Osteocyte (in vitro differentiated cells): ENCODE measurements around the gene MARK4. TPM values are rescaled to one million over a fixed set of nuclear protein-coding genes. Genes with fewer than 3 reads are reported as not detected.

Experiments
- DNase-seq: peaks from one replicate; pipeline ENCODE4 v3.0.0; 2021; ENCODE audit warnings: mixed read lengths; ENCODE audit not compliant: unreplicated experiment; ENCODE audit errors: extremely low spot score
- H3K27ac Mint-ChIP-seq: one replicate; pipeline ENCODE4 v1.8.0; 2021; ENCODE audit warnings: mild to moderate bottlenecking, mixed read lengths; ENCODE audit not compliant: unreplicated experiment
- H3K27me3 Mint-ChIP-seq: one replicate; pipeline ENCODE4 v1.8.0; 2021; ENCODE audit warnings: mixed read lengths; ENCODE audit not compliant: unreplicated experiment
- H3K36me3 Mint-ChIP-seq: one replicate; pipeline ENCODE4 v1.8.0; 2021; ENCODE audit warnings: mixed read lengths; ENCODE audit not compliant: unreplicated experiment
- H3K4me1 Mint-ChIP-seq: one replicate; pipeline ENCODE4 v1.8.0; 2021; ENCODE audit warnings: mixed read lengths; ENCODE audit not compliant: unreplicated experiment
- H3K4me3 Mint-ChIP-seq: one replicate; pipeline ENCODE4 v1.8.0; 2021; ENCODE audit warnings: mild to moderate bottlenecking, moderate library complexity, mixed read lengths; ENCODE audit not compliant: unreplicated experiment
- H3K9me3 Mint-ChIP-seq: one replicate; pipeline ENCODE4 v1.8.0; 2021; ENCODE audit warnings: mixed read lengths; ENCODE audit not compliant: unreplicated experiment
- CTCF ChIP-seq: fragments of 200-600 bp; sonication (generic); IDR thresholded peaks from 2 replicates; pipeline ENCODE4 v1.5.0; 2021; ENCODE audit warnings: antibody characterized with exemption, mild to moderate bottlenecking, moderate library complexity
- total RNA-seq: library from RNA; stranded (reverse); gene quantifications from 2 replicates; pipeline ENCODE4 v1.2.1, GENCODE V29; 2021

MARK4 gene
- total RNA-seq, 1 donor from 2014 or later, result 61.2 TPM

- no peak overlapping the region for H3K27ac Mint-ChIP-seq
- H3K9me3 Mint-ChIP-seq, result no peaks in the 10 kb centered on the region
- no peak overlapping the region for H3K4me3 Mint-ChIP-seq
- no peaks in the 10 kb centered on the region for H3K36me3 Mint-ChIP-seq
- H3K27me3 Mint-ChIP-seq, result no peaks in the 10 kb centered on the region
- H3K4me1 Mint-ChIP-seq, result peaks cover 6% of the 10 kb centered on the region
- no peak for DNase-seq
- TF ChIP-seq CTCF, result no peak
Measured at GRCh38 chr19:45339629-45340028, 88.6 kb downstream of the MARK4 start.

GRCh38 chr19:45340232-45340898, 89.3 kb downstream of the MARK4 start, which contains the start of gene KLC3:
KLC3 (plus strand) TSS chr19:45340750; CDS start chr19:45345542, 4,792 bp downstream.
- Mint-ChIP-seq H3K27me3 (peaks cover 2% of the 10 kb centered on the region), H3K4me1 (peaks cover 6% of the 10 kb centered on the region), H3K27ac (no peak within 1 kb of the TSS), H3K9me3 (no peaks in the 10 kb centered on the region), H3K36me3 (no peaks in the 10 kb centered on the region), H3K4me3 (no peak within 1 kb of the TSS)
- no peak for TF ChIP-seq CTCF
- DNase-seq, result no peak

- peaks cover 2% of the 10 kb centered on the region for H3K27me3 Mint-ChIP-seq
- no peak overlapping the region for H3K4me3 Mint-ChIP-seq
- H3K27ac Mint-ChIP-seq, result no peak overlapping the region
- DNase-seq, result no peak
- no peak for TF ChIP-seq CTCF
- H3K9me3 Mint-ChIP-seq, result no peaks in the 10 kb centered on the region
- no peaks in the 10 kb centered on the region for H3K36me3 Mint-ChIP-seq
- H3K4me1 Mint-ChIP-seq, result peaks cover 6% of the 10 kb centered on the region
Measured at GRCh38 chr19:45340899-45341453, 89.9 kb downstream of the MARK4 start.

GRCh38 chr19:45342911-45343310, 91.8 kb downstream of the MARK4 start:
- TF ChIP-seq CTCF, result no peak
- H3K9me3 Mint-ChIP-seq, result no peaks in the 10 kb centered on the region

GRCh38 chr19:45344621-45345505, 93.8 kb downstream of the MARK4 start:
- no peak overlapping the region for H3K4me3 Mint-ChIP-seq
- H3K9me3 Mint-ChIP-seq, result no peaks in the 10 kb centered on the region
- no peaks in the 10 kb centered on the region for H3K36me3 Mint-ChIP-seq
- no peak for TF ChIP-seq CTCF
- DNase-seq, result no peak
- H3K27me3 Mint-ChIP-seq, result peaks cover 2% of the 10 kb centered on the region
- H3K27ac Mint-ChIP-seq, result no peak overlapping the region
- peaks cover 3% of the 10 kb centered on the region for H3K4me1 Mint-ChIP-seq

More at GRCh38 chr19:45342911-45343310, 91.8 kb downstream of the MARK4 start:
- DNase-seq, result no peak
- peaks cover 2% of the 10 kb centered on the region for H3K27me3 Mint-ChIP-seq
- H3K27ac Mint-ChIP-seq, result no peak overlapping the region
- no peak overlapping the region for H3K4me3 Mint-ChIP-seq
- H3K36me3 Mint-ChIP-seq, result no peaks in the 10 kb centered on the region
- H3K4me1 Mint-ChIP-seq, result peaks cover 6% of the 10 kb centered on the region
